HL-60 (cell line): ENCODE measurements around the gene MAPKAPK2.

Experiments used
- CTCF ChIP-seq: IDR thresholded peaks from one replicate; pipeline ENCODE4 v1.5.1; 2011; ENCODE audit warnings: low read length, control low read depth, inconsistent platforms; ENCODE audit not compliant: insufficient read depth
- GABPA ChIP-seq: IDR thresholded peaks from 2 replicates; pipeline ENCODE4 v1.6.1; 2012; ENCODE audit warnings: low read depth
- POLR2AphosphoS5 ChIP-seq: IDR thresholded peaks from 2 replicates; pipeline ENCODE4 v1.6.1; 2012; ENCODE audit warnings: low read depth
- REST ChIP-seq: IDR thresholded peaks from 2 replicates; pipeline ENCODE4 v1.6.1; 2012; ENCODE audit warnings: low read depth; ENCODE audit not compliant: insufficient replicate concordance

- no peak for TF ChIP-seq CTCF
- no peak for TF ChIP-seq POLR2AphosphoS5
- TF ChIP-seq REST, result no peak
- TF ChIP-seq GABPA, result no peak
These were observed 69.3 kb downstream of the MAPKAPK2 start for GRCh38 chr1:206754011-206754410.
